Neural progenitor cell (in vitro differentiated cells): Measurements from ENCODE around the gene ATP10B. TPM values are rescaled to one million over a fixed set of nuclear protein-coding genes. Genes with fewer than 3 reads are reported as not detected.

Experiments
- DNase-seq: peaks from one replicate; pipeline ENCODE4 v3.0.0-alpha.2; 2016; ENCODE audit warnings: low spot score
- H2AFZ ChIP-seq: fragments of 200-600 bp; sonication (generic); replicated peaks from 2 replicates; pipeline ENCODE4 v1.6.1; 2016; ENCODE audit warnings: antibody characterized with exemption
- H3F3A ChIP-seq: fragments of 200-600 bp; sonication (generic); 2 replicates; pipeline ENCODE4 v1.6.1; 2016; ENCODE audit warnings: antibody characterized with exemption, low read depth
- H3K27ac ChIP-seq: fragments of 200-600 bp; sonication (generic); 2 replicates; pipeline ENCODE4 v1.5.1; 2016; ENCODE audit warnings: mild to moderate bottlenecking
- H3K27me3 ChIP-seq: fragments of 200-600 bp; sonication (generic); 2 replicates; pipeline ENCODE4 v1.6.1; 2016; ENCODE audit warnings: mild to moderate bottlenecking, moderate library complexity
- H3K36me3 ChIP-seq: fragments of 200-600 bp; sonication (generic); 2 replicates; pipeline ENCODE4 v1.5.1; 2016
- H3K4me1 ChIP-seq: fragments of 200-600 bp; sonication (generic); 2 replicates; pipeline ENCODE4 v1.6.1; 2016; ENCODE audit warnings: mixed run types
- H3K4me2 ChIP-seq: fragments of 200-600 bp; sonication (generic); 2 replicates; pipeline ENCODE4 v1.6.1; 2016
- H3K4me3 ChIP-seq: fragments of 200-600 bp; sonication (generic); 2 replicates; pipeline ENCODE4 v1.5.1; 2016
- H3K79me2 ChIP-seq: fragments of 200-600 bp; sonication (generic); 2 replicates; pipeline ENCODE4 v1.6.1; 2016; ENCODE audit warnings: low read depth
- H3K9ac ChIP-seq: fragments of 200-600 bp; sonication (generic); 2 replicates; pipeline ENCODE4 v1.6.1; 2016
- H3K9me3 ChIP-seq: fragments of 200-600 bp; sonication (generic); 2 replicates; pipeline ENCODE4 v1.5.1; 2016; ENCODE audit warnings: low read depth
- H4K20me1 ChIP-seq: fragments of 200-600 bp; sonication (generic); 2 replicates; pipeline ENCODE4 v1.6.1; 2016; ENCODE audit warnings: low read depth
- H3K27ac Mint-ChIP-seq: 3 replicates; pipeline ENCODE4 v1.8.0; 2021; ENCODE audit warnings: mixed read lengths
- H3K27me3 Mint-ChIP-seq: 2 replicates; pipeline ENCODE4 v1.8.0; 2022; ENCODE audit warnings: low read depth, mild to moderate bottlenecking, inconsistent platforms, moderate library complexity, mixed read lengths; ENCODE audit not compliant: insufficient read depth
- H3K36me3 Mint-ChIP-seq: 3 replicates; pipeline ENCODE4 v1.8.0; 2021; ENCODE audit warnings: mixed read lengths
- H3K4me1 Mint-ChIP-seq: 3 replicates; pipeline ENCODE4 v1.8.0; 2021; ENCODE audit warnings: mixed read lengths
- H3K4me3 Mint-ChIP-seq: 3 replicates; pipeline ENCODE4 v1.8.0; 2021; ENCODE audit warnings: mild to moderate bottlenecking, moderate library complexity, mixed read lengths
- H3K9me3 Mint-ChIP-seq: 3 replicates; pipeline ENCODE4 v1.8.0; 2020; ENCODE audit warnings: mixed read lengths
- CTCF ChIP-seq: fragments of 200-600 bp; sonication (generic); IDR thresholded peaks from 2 replicates; pipeline ENCODE4 v1.5.1; 2017; ENCODE audit warnings: antibody characterized with exemption, mild to moderate bottlenecking
- EZH2 ChIP-seq: fragments of 200-600 bp; sonication (generic); IDR thresholded peaks from 2 replicates; pipeline ENCODE4 v1.6.1; 2017; ENCODE audit warnings: antibody characterized with exemption, mild to moderate bottlenecking, moderate library complexity
- EZH2phosphoT487 ChIP-seq: fragments of 200-600 bp; sonication (generic); IDR thresholded peaks from 2 replicates; pipeline ENCODE4 v1.6.1; 2017; ENCODE audit warnings: antibody characterized with exemption
- total RNA-seq: library from RNA; depleted of rRNA; stranded (reverse); fragments of >200 nt; gene quantifications from 2 replicates; pipeline ENCODE4 v1.2.3, GENCODE V29; 2015; ENCODE audit warnings: low replicate concordance

The ATP10B gene
- total RNA-seq, 1 donor from 2014 or later = not detected

- H3F3A ChIP-seq = peaks cover 3% of the 10 kb centered on the region
- H3K27ac Mint-ChIP-seq = no peak overlapping the region
- no peaks in the 10 kb centered on the region for H3K9me3 Mint-ChIP-seq
- peaks cover 4% of the 10 kb centered on the region for H3K4me1 Mint-ChIP-seq
- no peaks in the 10 kb centered on the region for H4K20me1 ChIP-seq
- no peak for TF ChIP-seq EZH2
- no peak for TF ChIP-seq CTCF
- TF ChIP-seq EZH2phosphoT487 = no peak
- no peaks in the 10 kb centered on the region for H3K27me3 ChIP-seq
- no peak for DNase-seq
- no peaks in the 10 kb centered on the region for H3K36me3 ChIP-seq
- no peak overlapping the region for H3K4me3 ChIP-seq
- H3K4me3 Mint-ChIP-seq = no peak overlapping the region
- H2AFZ ChIP-seq = no peak overlapping the region
- H3K27ac ChIP-seq = no peak overlapping the region
- H3K4me1 ChIP-seq = no peaks in the 10 kb centered on the region
- peaks cover 4% of the 10 kb centered on the region for H3K27me3 Mint-ChIP-seq
- H3K79me2 ChIP-seq = no peaks in the 10 kb centered on the region
- no peaks in the 10 kb centered on the region for H3K9me3 ChIP-seq
- H3K4me2 ChIP-seq = no peak overlapping the region
- H3K9ac ChIP-seq = no peak overlapping the region
- no peaks in the 10 kb centered on the region for H3K36me3 Mint-ChIP-seq
Observed at GRCh38 chr5:160520609-160521391, 331.2 kb downstream of the ATP10B start.

- H3K27ac Mint-ChIP-seq = no peak overlapping the region
- Histone ChIP-seq H3K9me3 (no peaks in the 10 kb centered on the region), H4K20me1 (no peaks in the 10 kb centered on the region), H3F3A (peaks cover 3% of the 10 kb centered on the region), H2AFZ (no peak overlapping the region), H3K27ac (no peak overlapping the region), H3K36me3 (no peaks in the 10 kb centered on the region), H3K4me3 (no peak overlapping the region), H3K4me1 (no peaks in the 10 kb centered on the region), H3K4me2 (no peak overlapping the region), H3K79me2 (no peaks in the 10 kb centered on the region), H3K9ac (no peak overlapping the region), H3K27me3 (no peaks in the 10 kb centered on the region)
- no peak for TF ChIP-seq EZH2
- TF ChIP-seq EZH2phosphoT487 = no peak
- no peak for TF ChIP-seq CTCF
- H3K36me3 Mint-ChIP-seq = no peaks in the 10 kb centered on the region
- H3K4me3 Mint-ChIP-seq = no peak overlapping the region
- peaks cover 4% of the 10 kb centered on the region for H3K27me3 Mint-ChIP-seq
- DNase-seq = peak; percentile 37
- no peaks in the 10 kb centered on the region for H3K9me3 Mint-ChIP-seq
- H3K4me1 Mint-ChIP-seq = peaks cover 4% of the 10 kb centered on the region
Observed at GRCh38 chr5:160516696-160517530, 335.1 kb downstream of the ATP10B start.

- Histone ChIP-seq H3F3A (peaks cover 3% of the 10 kb centered on the region), H3K36me3 (no peaks in the 10 kb centered on the region), H3K79me2 (no peaks in the 10 kb centered on the region), H3K27me3 (no peaks in the 10 kb centered on the region), H3K9ac (no peak overlapping the region), H3K27ac (no peak overlapping the region), H3K4me3 (no peak overlapping the region), H3K9me3 (no peaks in the 10 kb centered on the region), H4K20me1 (no peaks in the 10 kb centered on the region), H3K4me1 (no peaks in the 10 kb centered on the region), H3K4me2 (no peak overlapping the region), H2AFZ (no peak overlapping the region)
- peaks cover 4% of the 10 kb centered on the region for H3K4me1 Mint-ChIP-seq
- TF ChIP-seq EZH2 (no peak), CTCF (no peak)
- H3K27ac Mint-ChIP-seq = no peak overlapping the region
- no peak overlapping the region for H3K4me3 Mint-ChIP-seq
- H3K27me3 Mint-ChIP-seq = peaks cover 6% of the 10 kb centered on the region
- H3K9me3 Mint-ChIP-seq = no peaks in the 10 kb centered on the region
- H3K36me3 Mint-ChIP-seq = no peaks in the 10 kb centered on the region
- DNase-seq = no peak
Observed at GRCh38 chr5:160514866-160515265, 337.1 kb downstream of the ATP10B start.
